Ovary (tissue), 3 donors: Measurements from ENCODE around the gene LRFN2.

Experiments
- CTCF ChIP-seq, 3 donors: fragments of 450-650 bp in 2 of 3; fragments of 200-600 bp in 1 of 3; IDR thresholded peaks; one replicate each; pipeline versions ENCODE4 v1.5.1 to v1.8.0; 2016 to 2022; ENCODE audit warnings: antibody characterized with exemption in 3 of 3, mild to moderate bottlenecking in 1 of 3
- EP300 ChIP-seq: sonication (generic); formaldehyde crosslinking; IDR thresholded peaks from one replicate; pipeline ENCODE4 v1.6.1; 2017; ENCODE audit warnings: antibody characterized with exemption
- donor health status: DM: no; HTN: no; CAD: no.

GRCh38 chr6:40443842-40444241 lies 143.3 kb downstream of the LRFN2 start:
- TF ChIP-seq CTCF (IDR thresholded peaks at IDR 0.05) (no peak), EP300 (no peak)
